B cell (primary cell): Measurements from ENCODE around the gene MNAT1. TPM values are rescaled to one million over a fixed set of nuclear protein-coding genes. Genes with fewer than 3 reads are reported as not detected.

ENCODE experiments used
- ATAC-seq: fragments of 200-7000 bp; cut with Tn5 transposase; one replicate; pipeline ENCODE4 v1.10.0; 2021; ENCODE audit warnings: low read depth, mild to moderate bottlenecking, moderate number of reproducible peaks, moderate library complexity
- CTCF ChIA-PET: fragments of 350-600 bp; sonication (Branson Sonifier 250); formaldehyde crosslinking; loops from one replicate; lab custom pipeline; 2021; ENCODE audit warnings: antibody characterized with exemption, inconsistent platforms; lab: Charles Lee
- POLR2A ChIA-PET: fragments of 350-600 bp; sonication (Branson Sonifier 250); formaldehyde crosslinking; loops from one replicate; lab custom pipeline; 2021; ENCODE audit warnings: antibody characterized with exemption; lab: Charles Lee
- DNase-seq: peaks from one replicate; pipeline ENCODE4 v3.0.0; 2013
- H2AFZ ChIP-seq: 2 replicates; pipeline ENCODE4 v1.6.1; 2012; ENCODE audit warnings: mild to moderate bottlenecking, low read depth, low read length; ENCODE audit not compliant: insufficient read depth, poor library complexity, severe bottlenecking
- H3K27ac ChIP-seq, 2 donors: 1 replicate in 1 of 2; 2 replicates in 1 of 2; pipeline ENCODE4 v1.5.1; 2012 to 2013; ENCODE audit warnings: low read length in 2 of 2, mild to moderate bottlenecking in 2 of 2, moderate library complexity in 1 of 2
- H3K27me3 ChIP-seq, 4 experiments: fragments of 200-600 bp in 1 of 4; sonication (generic) in 1 of 4; replicated peaks in 1 of 4; 1 replicate in 2 of 4; 2 replicates in 2 of 4; pipeline versions ENCODE4 v1.6.1 to v1.7.0; 2013 to 2016; ENCODE audit warnings: low read length in 3 of 4, mild to moderate bottlenecking in 2 of 4, mixed read lengths in 1 of 4, moderate library complexity in 1 of 4; ENCODE audit not compliant: insufficient read depth in 4 of 4, control insufficient read depth in 3 of 4; ENCODE audit errors: control extremely low read depth in 1 of 4
- H3K36me3 ChIP-seq, 2 experiments: replicated peaks in 1 of 2; 1 replicate in 1 of 2; 2 replicates in 1 of 2; pipeline versions ENCODE4 v1.6.1 to v1.7.1; 2013; ENCODE audit warnings: low read length in 1 of 2; ENCODE audit not compliant: insufficient read depth in 2 of 2, control insufficient read depth in 1 of 2; ENCODE audit errors: control extremely low read depth in 1 of 2, extremely low read depth in 1 of 2
- H3K4me1 ChIP-seq, 2 donors: fragments of 200-600 bp in 1 of 2; sonication (generic) in 1 of 2; 1 replicate in 1 of 2; 2 replicates in 1 of 2; pipeline versions ENCODE4 v1.5.1 to v1.6.1; 2013 to 2017; ENCODE audit warnings: low read length in 2 of 2; ENCODE audit not compliant: control insufficient read depth in 2 of 2, insufficient read depth in 2 of 2
- H3K4me2 ChIP-seq: replicated peaks from 2 replicates; pipeline ENCODE3; 2012; ENCODE audit warnings: mild to moderate bottlenecking, low read depth, low read length; ENCODE audit not compliant: poor library complexity, severe bottlenecking
- H3K4me3 ChIP-seq, 5 experiments: fragments of 200-600 bp in 1 of 5; sonication (generic) in 1 of 5; 1 replicate in 3 of 5; 2 replicates in 2 of 5; pipeline versions ENCODE4 v1.5.1 to v1.7.0; 2011 to 2016; ENCODE audit warnings: low read length in 4 of 5, mild to moderate bottlenecking in 4 of 5, low read depth in 2 of 5, control low read depth in 1 of 5, moderate library complexity in 1 of 5; ENCODE audit not compliant: insufficient read depth in 1 of 5; ENCODE audit errors: control extremely low read depth in 1 of 5, extremely low read depth in 1 of 5
- H3K79me2 ChIP-seq: fragments of 200-600 bp; sonication (generic); one replicate; pipeline ENCODE4 v1.6.0; 2016; ENCODE audit warnings: low read length; ENCODE audit not compliant: control insufficient read depth, insufficient read depth
- H3K9ac ChIP-seq: fragments of 200-600 bp; sonication (generic); 2 replicates; pipeline ENCODE4 v1.6.1; 2017; ENCODE audit warnings: mild to moderate bottlenecking, low read length, moderate library complexity
- H3K9me3 ChIP-seq, 3 donors: one replicate each; pipeline versions ENCODE4 v1.6.1 to v1.7.1; 2013; ENCODE audit warnings: low read length in 2 of 3; ENCODE audit not compliant: control insufficient read depth in 2 of 3, insufficient read depth in 1 of 3; ENCODE audit errors: control extremely low read depth in 1 of 3
- H4K20me1 ChIP-seq: 2 replicates; pipeline ENCODE4 v1.6.0; 2012; ENCODE audit warnings: mild to moderate bottlenecking, low read length; ENCODE audit not compliant: insufficient read depth, control insufficient read depth, poor library complexity, severe bottlenecking
- H3K27ac Mint-ChIP-seq: one replicate; pipeline ENCODE4 v1.8.0; 2021; ENCODE audit warnings: mixed read lengths
- H3K27me3 Mint-ChIP-seq: one replicate; pipeline ENCODE4 v1.8.0; 2021; ENCODE audit warnings: mixed read lengths
- H3K4me1 Mint-ChIP-seq: one replicate; pipeline ENCODE4 v1.8.0; 2021; ENCODE audit warnings: mixed read lengths
- H3K4me3 Mint-ChIP-seq: one replicate; pipeline ENCODE4 v1.8.0; 2021; ENCODE audit warnings: mixed read lengths
- H3K9me3 Mint-ChIP-seq: one replicate; pipeline ENCODE4 v1.8.0; 2022; ENCODE audit warnings: mixed read lengths; ENCODE audit not compliant: insufficient read depth
- CTCF ChIP-seq: fragments of 200-600 bp; IDR thresholded peaks from one replicate; pipeline ENCODE4 v1.8.0; 2022; ENCODE audit warnings: antibody characterized with exemption, mild to moderate bottlenecking
- EZH2 ChIP-seq: IDR thresholded peaks from 2 replicates; pipeline ENCODE4 v1.6.1; 2012; ENCODE audit warnings: borderline replicate concordance, low read depth, mild to moderate bottlenecking, moderate library complexity, low read length; ENCODE audit not compliant: insufficient read depth, poor library complexity, severe bottlenecking
- WGBS: methylation state at CpG from one replicate; pipeline ENCODE4 v1.1.5; 2013; ENCODE audit warnings: missing lambda C conversion rate; ENCODE audit not compliant: insufficient coverage; 5-methylcytosine and 5-hydroxymethylcytosine counted together
- intact Hi-C: fragments of 100-400 bp; cut with micrococcal nuclease; formaldehyde crosslinking; loops from one replicate; pipeline ENCODE4 v1.10.0; 2022
- polyA plus RNA-seq: library from polyadenylated mRNA; depleted of rRNA; stranded (reverse); fragments of >200 nt; gene quantifications from 2 replicates; pipeline ENCODE4 v1.2.3, GENCODE V29; 2012
- total RNA-seq, 2 donors: library from RNA; stranded (reverse); fragments of 120-200 nt in 1 of 2; gene quantifications; 1 replicate in 1 of 2; 2 replicates in 1 of 2; pipeline versions ENCODE4 v1.2.3 to v1.2.4, GENCODE V29; 2013 to 2022

MNAT1 gene
- total and polyA plus RNA-seq, 2 donors (not counting 1 experiment from before 2014, with no cell fraction given), result 15.2 to 28.2 TPM

- H3K4me2 ChIP-seq, result no peak overlapping the region
- H3K27me3 Mint-ChIP-seq, result no peaks in the 10 kb centered on the region
- CTCF ChIA-PET, result interaction anchor here (1.4 kb wide), 1 partner anchor 29 kb away, joined by 4 read pairs; no protein-coding TSS in a partner anchor
Observed at GRCh38 chr14:60756847-60757246, 22.3 kb downstream of the MNAT1 start.

More at GRCh38 chr14:60756847-60757246, 22.3 kb downstream of the MNAT1 start:
- Histone ChIP-seq H3K4me3 (no peak overlapping the region), H3K27me3 (no peaks in the 10 kb centered on the region), H3K4me1 (peaks cover 28 to 31% of the 10 kb centered on the region in 2 donors), H3K27ac (no peak overlapping the region), H4K20me1 (peaks cover 38% of the 10 kb centered on the region), H2AFZ (no peak overlapping the region), H3K9ac (no peak overlapping the region), H3K79me2 (peaks cover 65% of the 10 kb centered on the region), H3K9me3 (no peaks in the 10 kb centered on the region), H3K36me3 (no peaks in the 10 kb centered on the region)
- intact Hi-C loops, result loop anchor here (10.0 kb wide), 1 partner anchor 88 kb away; no protein-coding TSS in a partner anchor
- H3K9me3 Mint-ChIP-seq, result no peaks in the 10 kb centered on the region
- H3K4me3 Mint-ChIP-seq, result no peak overlapping the region
- DNase-seq, result no peak
- no CpG with 5 or more reads among the region's 1 CpG for WGBS
- no peak for TF ChIP-seq EZH2
- no peak for TF ChIP-seq CTCF
- no peak overlapping the region for H3K27ac Mint-ChIP-seq
- peaks cover 38% of the 10 kb centered on the region for H3K4me1 Mint-ChIP-seq
- POLR2A ChIA-PET, result no interaction called here
- ATAC-seq, result no peak
